Measurements from ENCODE around the gene CUL3.

- TF ChIP-seq ZBTB7A (CRISPR knock-in tag; IDR thresholded peaks at IDR 0.05) (no peak), POLR2A (IDR thresholded peaks at IDR 0.05; ENCODE audit: insufficient read depth in 1 of 2, low read depth in 2 of 2, low read length in 2 of 2) (no peak), SMAD1 (CRISPR knock-in tag; IDR thresholded peaks at IDR 0.05; ENCODE audit: borderline replicate concordance, low read depth) (no peak), KDM1A (CRISPR knock-in tag; IDR thresholded peaks at IDR 0.05) (no peak), ZNF660 (CRISPR knock-in tag; IDR thresholded peaks at IDR 0.05; ENCODE audit: borderline replicate concordance, low read depth) (no peak), RBFOX2 (IDR thresholded peaks at IDR 0.05; ENCODE audit: low read depth, low read length) (no peak), ZSCAN31 (CRISPR knock-in tag; IDR thresholded peaks at IDR 0.05; ENCODE audit: low read depth) (no peak), GPN1 (CRISPR knock-in tag; IDR thresholded peaks at IDR 0.05; ENCODE audit: borderline replicate concordance) (no peak), ZNF768 (CRISPR knock-in tag; IDR thresholded peaks at IDR 0.05) (no peak), FOXO4 (CRISPR knock-in tag; conservative IDR thresholded peaks at IDR 0.05) (no peak)
- TF ChIP-seq, protein P1, sequence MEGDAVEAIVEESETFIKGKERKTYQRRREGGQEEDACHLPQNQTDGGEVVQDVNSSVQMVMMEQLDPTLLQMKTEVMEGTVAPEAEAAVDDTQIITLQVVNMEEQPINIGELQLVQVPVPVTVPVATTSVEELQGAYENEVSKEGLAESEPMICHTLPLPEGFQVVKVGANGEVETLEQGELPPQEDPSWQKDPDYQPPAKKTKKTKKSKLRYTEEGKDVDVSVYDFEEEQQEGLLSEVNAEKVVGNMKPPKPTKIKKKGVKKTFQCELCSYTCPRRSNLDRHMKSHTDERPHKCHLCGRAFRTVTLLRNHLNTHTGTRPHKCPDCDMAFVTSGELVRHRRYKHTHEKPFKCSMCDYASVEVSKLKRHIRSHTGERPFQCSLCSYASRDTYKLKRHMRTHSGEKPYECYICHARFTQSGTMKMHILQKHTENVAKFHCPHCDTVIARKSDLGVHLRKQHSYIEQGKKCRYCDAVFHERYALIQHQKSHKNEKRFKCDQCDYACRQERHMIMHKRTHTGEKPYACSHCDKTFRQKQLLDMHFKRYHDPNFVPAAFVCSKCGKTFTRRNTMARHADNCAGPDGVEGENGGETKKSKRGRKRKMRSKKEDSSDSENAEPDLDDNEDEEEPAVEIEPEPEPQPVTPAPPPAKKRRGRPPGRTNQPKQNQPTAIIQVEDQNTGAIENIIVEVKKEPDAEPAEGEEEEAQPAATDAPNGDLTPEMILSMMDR (CRISPR knock-in tag; IDR thresholded peaks at IDR 0.05): no peak
- TF ChIP-seq, protein P2, sequence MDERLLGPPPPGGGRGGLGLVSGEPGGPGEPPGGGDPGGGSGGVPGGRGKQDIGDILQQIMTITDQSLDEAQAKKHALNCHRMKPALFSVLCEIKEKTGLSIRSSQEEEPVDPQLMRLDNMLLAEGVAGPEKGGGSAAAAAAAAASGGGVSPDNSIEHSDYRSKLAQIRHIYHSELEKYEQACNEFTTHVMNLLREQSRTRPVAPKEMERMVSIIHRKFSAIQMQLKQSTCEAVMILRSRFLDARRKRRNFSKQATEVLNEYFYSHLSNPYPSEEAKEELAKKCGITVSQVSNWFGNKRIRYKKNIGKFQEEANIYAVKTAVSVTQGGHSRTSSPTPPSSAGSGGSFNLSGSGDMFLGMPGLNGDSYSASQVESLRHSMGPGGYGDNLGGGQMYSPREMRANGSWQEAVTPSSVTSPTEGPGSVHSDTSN (CRISPR knock-in tag; IDR thresholded peaks at IDR 0.05): no peak
Observed at GRCh38 chr2:224579411-224579810, 5.8 kb downstream of the CUL3 start.
